Stimulated activated CD8-positive, alpha-beta memory T cell treated with anti-CD3 and anti-CD28 coated beads, Interleukin-7, amount 100 ng/mL, for 1 hour (primary cell): Measurements from ENCODE around the gene RLF.
"Not testable (repeated sequence)": the region's sequence is repeated elsewhere in the genome, so short reads cannot be mapped to it uniquely, and the experiment has no call there.

Experiments used
- DNase-seq, 2 donors: peaks; one replicate each; pipeline ENCODE4 v3.0.0-alpha.2; 2020; ENCODE audit warnings: low read depth in 2 of 2

The RLF gene

DNA sequence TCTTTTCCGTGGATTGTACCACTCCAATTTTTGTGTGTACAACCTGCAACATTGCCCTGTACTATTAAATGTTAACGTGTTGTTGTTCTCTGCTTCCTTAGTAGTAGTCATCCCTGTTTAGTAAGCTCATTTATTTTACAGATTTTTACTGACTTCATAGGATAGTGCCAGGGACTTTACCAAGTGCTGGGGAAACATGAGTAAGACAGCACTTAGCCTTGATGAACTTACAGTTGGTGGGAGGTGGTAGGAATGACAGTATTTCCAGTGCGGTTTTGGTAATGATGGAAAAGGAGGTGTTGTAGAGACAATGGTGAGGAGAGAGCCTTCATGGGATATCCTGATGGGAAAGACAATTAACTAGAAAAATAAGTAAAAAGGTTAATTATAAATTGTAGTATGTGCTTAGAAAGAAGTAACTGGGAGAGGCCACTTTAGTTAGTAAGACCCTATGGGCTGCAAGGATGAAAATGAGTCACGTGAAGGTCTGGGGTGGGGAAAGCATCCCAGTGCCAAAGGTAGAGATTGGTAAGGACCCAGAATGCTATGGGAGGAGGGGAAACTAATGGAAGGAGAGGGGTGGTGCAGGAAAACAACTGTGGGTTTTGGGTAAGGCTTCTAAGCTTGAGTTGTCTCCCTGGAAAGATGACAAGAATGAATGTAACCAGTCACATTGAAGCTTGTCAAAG is 1.7 kb downstream of the RLF start:
- DNase-seq: no peak

DNA sequence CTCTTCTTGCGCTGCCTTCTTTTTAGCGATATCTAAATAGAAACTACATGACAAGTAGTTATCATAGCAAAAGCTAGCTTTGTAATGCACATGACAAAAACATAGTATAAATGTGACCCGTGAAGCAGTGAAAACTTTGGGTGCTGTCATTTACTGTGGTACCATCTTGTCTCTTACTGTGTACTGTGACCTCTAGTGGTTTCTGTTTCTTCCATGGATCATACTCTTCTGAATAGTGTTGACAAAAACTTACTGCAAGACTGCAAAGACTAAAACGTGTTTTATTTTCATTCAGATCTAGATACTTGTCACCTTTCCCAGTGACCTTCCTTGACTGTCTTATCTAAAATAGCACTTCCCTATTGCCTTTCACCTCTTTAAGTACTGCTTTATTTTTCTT is 6.1 kb downstream of the RLF start:
- no peak for DNase-seq

DNA sequence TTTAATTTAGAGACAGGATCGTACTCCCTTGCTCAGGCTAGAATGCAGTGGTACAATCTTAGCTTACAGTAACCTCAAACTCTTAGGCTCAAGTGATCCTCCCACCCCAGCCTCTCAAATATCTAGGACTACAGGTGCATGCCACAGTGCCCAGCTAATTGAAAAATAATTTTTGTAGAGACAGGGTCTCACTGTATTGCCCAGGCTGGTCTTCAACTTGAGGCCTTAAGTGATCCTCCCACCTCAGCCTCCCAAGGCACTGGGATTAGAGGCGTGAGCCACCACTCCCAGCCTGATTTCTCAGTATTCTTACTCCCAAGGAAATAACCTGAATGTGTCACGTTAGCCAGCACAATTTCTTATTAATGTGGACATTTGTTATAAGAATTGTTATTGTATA is 9.8 kb downstream of the RLF start:
- DNase-seq: no peak

DNA sequence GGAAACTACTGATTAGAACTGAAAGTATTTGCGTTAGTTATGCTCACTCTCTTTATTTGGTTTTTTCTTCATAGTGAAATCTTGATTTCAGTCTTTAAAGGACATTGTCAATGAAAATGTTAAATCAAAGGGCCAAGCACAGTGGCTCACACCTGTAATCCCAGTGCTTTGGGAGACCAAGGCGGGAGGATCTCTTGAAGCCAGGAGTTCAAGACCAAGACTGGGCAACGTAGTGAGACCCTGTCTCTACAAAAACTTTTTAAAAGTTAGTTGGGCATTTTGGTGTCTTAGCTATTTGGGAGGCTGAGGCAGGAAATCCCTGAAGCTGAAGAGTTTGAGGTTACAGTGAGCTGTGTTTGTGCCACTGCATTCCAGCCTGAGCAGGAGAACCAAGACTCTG is 13.6 kb downstream of the RLF start:
- DNase-seq: no peak

DNA sequence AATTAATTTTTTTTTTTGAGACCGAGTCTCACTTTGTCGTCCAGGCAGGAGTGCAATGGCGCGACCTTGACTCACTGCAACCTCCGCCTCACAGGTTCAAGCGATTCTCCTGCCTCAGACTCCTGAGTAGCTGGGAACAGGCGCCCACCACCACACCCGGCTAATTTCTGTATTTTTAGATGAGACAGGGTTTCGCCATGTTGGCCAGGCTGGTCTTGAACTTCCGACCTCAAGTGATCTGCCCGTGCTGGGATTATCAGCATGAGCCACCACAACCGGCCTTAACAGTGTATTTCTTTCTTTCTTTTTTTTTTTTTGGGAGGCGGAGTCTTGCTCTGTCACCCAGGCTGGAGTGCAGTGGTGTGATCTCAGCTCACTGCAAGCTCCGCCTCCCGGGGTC is 15.8 kb downstream of the RLF start:
- DNase-seq: not testable (repeated sequence)

DNA sequence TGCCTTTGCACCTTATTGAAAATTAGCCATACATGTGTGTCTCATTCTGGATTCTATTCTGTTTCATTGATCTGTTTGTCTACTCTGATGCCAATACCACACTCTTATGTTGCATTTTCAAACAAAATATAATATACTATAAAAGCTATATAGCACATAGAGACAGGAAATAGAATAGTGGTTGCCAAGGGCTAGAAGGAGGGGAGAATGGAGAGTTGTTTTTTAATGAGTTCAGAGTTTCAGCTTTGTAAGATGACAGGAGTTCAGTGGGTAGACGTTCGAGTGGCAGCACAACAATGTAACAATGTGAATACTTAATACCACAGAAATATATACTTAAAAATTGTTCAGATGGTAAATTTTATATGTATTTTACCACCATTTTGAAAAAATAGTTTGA is 17.0 kb downstream of the RLF start:
- no peak for DNase-seq

DNA sequence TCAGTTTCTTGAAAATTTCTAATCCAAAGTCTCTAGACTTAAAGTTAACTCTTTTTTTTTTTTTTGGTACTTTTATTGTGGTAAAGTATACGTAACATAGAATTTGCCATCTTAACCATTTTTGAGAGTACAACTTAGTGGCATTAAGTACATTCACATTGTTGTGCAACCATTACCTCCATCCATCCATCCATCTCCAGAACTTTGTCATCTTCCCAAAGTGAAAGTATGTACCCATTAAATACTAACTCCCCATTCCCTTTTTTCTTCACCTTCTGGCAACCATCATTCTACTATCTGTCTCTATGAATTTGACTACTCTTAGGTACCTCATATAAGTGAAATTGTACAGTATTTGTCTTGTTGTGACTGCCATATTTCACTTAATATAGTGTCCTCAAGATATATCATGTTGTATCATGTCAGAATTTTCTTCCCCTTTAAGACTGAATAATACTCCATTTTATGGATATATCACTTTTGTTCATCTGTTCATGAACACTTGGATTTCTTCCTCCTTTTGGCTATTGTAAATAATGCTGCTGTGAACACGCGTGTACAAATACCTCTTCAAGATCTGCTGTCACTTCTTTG is 18.4 kb downstream of the RLF start:
- no peak for DNase-seq

DNA sequence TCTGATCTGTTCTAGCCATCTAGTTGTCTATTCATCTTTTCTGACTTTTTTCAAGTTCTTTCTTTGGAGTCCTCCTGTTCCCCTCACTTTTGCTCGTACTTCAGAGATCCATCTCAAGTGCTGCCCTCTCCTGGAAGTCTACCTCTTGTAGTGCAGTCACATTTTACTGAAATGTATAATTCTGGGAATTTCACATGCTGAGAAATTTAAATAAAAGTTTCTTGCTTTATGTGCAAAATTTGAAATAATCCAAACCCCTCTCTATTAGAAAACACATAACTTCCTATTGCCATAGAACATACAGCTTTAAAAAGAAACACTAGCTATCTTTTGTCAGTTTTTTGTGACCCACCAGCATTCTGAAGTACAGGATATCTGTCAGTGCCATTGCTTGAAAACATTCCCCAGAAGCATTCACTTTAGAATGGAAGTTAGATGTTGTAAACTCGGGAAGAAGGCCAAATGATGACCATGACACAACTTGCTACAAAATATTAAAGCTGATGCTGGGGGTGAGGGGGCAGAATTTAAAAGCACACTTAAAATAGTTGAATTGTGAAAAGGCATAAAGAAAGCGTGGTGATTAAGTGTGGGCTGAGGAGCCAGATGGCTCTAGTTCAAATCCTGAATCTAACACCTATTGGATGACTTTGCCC is 22.0 kb downstream of the RLF start:
- DNase-seq: no peak

DNA sequence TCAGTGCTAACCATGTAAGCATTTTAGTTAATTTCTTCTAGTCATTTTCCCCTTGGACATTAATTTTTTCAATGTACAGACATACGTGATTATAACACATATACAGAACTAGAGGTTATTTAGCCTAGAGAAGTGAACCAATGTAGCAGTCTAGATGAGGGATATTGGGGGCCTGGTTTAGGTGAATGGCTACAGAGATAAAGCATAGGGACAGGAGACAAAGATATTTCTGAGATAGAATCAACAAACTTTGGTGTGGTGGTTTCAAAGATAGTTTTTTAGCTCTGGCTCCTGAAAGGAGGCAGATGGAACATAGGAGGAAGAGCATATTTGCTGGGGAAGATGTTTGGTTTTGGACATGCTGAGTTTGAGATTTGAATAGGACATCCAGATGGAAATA is 23.0 kb downstream of the RLF start:
- DNase-seq: no peak

DNA sequence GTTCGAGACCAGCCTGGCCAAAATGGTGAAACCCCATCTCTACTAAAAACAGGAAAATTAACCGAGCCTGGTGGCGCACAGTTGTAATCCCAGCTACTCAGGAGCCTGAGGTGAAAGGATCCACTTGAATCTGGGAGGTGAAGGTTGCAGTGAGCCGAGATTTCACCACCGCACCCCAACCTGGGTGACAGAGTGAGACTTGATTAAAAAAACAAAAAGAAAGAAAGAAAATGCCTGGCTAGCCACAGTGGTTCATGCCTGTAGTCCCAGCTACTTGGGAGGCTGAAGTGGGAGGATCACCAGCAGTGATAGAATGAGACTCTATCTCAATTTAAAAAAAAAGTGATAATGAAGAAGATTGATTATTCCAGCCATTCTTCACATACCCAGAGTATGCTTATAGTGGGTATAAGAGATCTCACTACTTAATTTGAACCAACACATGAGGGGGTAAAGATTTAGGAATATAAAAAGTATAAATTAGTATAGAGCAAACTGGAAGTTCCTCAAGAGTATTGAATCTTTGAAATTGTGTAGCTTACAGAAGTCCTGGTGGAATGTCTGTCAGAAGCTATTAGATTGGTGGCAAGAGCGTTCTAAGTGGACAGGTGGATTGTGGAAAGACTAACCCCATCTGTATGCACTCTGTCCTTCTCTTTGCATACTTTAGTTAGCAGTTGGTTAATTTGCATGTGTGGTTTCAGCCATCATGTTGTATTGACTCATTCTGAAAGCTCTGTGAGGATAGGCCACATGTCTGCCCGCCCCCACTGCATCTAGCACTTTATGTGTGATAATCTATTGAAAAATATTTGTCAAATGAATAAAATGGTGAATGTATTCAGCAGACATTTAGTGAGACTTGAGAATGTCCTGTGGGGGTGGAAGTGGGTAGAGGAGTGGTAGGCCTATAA is 25.0 kb downstream of the RLF start:
- no peak for DNase-seq

DNA sequence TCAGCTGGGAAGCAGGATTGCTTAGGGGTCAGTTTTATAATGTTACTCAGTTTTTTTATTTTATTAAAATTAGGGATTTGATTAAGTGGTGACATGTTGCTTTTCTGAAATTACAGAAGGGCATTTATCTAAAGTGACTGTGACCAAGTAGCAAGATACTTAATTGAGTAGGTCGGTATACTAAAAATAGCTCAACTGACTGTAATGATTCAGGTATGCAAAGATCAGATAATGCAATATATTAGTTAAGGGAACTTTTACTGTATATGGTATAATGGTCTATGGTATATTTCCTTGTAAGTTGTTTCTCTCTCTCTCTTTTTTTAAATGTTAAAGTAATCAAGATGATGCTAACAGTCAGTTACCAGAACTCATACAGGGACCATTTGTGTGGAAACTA is 26.2 kb downstream of the RLF start:
- no peak for DNase-seq

DNA sequence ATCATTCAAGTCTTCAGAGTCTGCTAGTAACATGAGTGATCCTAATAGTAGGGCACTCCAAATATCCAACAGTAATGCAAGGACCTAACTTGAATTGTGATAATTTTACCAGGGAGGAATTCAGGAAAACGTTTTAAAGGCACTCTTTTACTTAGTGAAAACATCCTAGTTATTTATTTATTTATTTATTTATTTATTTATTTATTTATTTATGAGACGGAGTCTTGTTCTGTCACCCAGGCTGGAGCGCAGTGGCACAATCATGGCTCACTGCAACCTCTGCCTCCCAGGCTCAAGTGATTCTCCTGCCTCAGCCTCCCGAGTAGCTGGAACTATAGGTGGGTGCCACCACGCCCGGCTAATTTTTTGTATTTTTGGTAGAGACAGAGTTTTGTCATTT is 33.5 kb downstream of the RLF start:
- not testable (repeated sequence) for DNase-seq

DNA sequence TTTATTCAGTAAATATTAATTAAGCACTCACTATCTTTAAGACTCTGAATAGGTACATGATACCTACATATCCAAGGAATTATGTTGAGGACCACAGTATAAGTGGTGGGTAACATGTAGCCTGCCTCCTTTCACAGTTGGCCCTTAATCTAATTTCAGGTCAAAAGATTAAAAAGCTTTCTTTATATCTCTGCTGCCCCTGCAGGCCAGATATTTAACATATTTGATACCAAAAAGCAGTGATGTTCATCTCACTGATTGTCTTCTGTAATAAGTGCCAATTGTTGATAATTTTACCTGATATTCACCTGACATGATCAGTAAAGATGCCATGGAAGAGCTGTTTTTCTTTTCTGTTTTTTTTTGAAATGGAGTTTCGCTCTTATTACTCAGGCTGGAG is 36.5 kb downstream of the RLF start:
- DNase-seq: no peak

DNA sequence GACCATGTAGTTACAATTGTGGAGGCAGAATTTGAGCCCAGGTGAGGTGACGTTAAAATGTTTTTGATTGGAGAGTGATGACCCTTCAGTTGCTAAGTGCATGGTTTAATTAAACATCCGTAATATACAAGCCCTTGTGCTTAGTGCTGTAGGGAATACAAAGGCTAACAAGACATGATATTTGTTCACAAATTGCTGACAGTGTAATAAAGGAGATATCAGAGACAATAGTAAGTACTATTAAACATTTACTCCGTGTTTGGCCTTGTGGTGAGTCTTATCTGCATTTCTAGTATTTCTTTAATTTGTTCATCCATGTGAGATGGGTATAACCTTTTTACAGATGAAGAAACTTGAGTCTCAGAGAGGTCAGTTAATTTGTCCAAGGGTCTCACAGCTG is 37.9 kb downstream of the RLF start:
- no peak for DNase-seq

DNA sequence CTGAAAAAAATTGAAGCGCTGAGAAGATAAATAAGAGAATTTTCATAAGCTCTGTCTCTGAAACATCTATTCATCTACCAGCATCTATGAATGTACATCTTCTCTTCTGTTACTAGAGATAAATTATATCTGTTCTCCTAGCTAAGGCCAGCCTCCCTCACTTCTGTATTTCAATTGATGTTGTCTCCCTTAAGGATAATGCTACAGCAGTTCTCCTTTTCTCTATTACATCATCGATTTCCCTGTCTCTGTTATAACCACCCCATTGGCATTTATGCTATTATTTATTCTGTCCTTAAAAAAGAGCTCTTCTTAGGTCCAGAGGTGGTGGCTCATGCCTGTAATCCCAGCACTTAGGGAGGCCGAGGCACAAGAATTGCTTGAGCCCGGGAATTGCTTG is 43.7 kb downstream of the RLF start:
- no peak for DNase-seq

DNA sequence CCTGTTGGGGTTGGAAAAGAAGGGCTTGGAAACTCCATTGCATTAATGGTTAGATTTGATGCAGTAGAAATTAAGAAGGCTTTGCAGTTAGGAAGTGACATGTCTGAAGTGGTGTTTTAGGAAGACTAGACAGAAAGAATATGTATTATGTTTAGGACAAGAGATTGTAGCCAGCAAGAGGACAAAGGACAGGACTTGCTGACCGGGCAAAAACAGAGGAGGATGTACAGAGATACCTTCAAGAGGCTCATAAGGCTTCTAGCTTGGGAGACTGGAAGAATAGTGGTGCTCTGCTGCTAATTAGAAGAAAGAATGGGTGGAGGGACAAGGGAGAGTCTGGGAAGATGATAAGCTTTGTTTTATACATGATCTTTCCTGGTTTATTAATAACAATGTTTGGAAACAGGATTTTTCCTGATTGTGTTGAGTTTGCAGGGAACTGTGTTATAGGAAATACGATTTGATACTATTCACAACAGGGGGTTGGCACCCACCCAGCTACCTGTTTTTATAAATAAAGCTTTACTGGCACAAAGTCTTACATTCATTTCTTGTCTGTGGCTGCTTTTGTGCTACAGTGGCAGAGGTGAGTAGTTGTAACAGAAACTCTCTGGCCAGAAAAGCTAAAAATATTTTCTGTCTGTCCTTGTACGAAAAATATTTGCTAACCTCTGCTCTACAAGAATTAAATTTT is 49.5 kb downstream of the RLF start:
- DNase-seq: no peak

DNA sequence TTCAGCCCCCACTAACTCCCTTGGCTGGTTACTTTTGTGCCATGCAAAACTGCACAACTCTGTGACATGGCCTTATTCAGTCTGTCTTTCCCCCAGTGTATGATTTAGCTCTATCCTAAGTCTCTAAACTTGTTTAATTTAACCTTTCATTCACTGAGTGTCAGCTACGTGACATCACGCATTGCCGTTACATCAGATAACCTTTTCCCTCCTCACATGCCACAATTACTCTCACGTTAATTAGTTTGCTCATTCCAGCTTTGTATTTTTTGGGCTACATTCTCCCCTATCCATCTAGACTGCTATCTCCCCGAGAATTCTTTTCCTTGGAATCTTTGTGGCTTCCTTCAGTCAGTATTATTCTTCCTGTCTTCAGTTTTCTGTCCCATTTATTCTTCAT is 57.1 kb downstream of the RLF start:
- DNase-seq: no peak

DNA sequence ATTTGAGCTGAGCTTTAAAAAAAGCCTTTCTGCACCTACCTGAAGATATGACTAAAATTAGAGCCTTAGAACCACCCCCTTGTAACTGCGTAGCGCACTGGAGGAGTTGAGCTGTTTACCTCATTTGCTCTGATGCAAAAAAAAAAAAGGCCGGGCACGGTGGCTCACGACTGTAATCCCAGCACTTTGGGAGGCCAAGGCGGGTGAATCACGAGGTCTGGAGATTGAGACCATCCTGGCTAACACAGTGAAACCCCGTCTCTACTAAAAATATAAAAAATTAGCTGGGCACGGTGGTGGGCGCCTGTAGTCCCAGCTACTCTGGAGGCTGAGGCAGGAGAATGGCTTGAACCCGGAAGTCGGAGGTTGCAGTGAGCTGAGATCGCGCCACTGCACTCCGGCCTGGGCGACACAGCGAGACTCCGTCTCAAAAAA is 60.3 kb downstream of the RLF start:
- not testable (repeated sequence) for DNase-seq

DNA sequence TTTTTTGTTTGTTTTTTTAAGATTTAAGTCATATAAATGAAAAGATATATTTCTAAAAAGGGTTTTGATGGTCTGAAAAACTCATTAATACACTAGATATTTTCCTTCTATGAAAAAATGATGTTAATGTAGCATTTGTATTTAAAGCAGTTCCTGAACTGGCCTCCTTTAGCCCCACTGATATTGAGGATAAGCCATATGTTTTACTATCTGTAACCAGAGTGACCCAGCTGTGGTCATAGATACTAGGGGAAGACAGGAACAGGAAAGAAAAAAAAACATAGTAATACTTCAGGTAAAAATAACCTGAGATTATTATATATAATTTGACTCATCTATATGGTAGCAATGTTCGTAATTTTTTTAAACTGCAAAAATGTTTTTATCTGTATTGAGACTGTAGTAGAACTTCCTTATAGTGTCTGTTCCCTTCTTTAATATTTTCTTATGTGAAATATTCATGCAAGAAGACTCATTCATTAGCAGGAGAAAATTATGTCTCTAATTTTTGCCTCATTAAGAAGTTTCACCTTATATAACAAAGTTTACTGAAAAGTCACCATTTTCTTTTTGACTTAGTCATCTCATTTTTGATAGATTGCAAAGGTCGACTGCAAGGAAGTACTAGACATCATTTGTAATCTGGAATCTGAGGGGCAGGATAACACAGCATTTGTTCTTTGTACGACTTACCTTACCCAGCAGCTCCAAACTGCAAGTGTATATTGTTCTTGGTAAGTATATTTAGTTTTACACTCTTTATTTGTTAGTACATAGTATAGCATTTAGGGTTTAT is 61.0 kb downstream of the RLF start:
- DNase-seq: no peak

DNA sequence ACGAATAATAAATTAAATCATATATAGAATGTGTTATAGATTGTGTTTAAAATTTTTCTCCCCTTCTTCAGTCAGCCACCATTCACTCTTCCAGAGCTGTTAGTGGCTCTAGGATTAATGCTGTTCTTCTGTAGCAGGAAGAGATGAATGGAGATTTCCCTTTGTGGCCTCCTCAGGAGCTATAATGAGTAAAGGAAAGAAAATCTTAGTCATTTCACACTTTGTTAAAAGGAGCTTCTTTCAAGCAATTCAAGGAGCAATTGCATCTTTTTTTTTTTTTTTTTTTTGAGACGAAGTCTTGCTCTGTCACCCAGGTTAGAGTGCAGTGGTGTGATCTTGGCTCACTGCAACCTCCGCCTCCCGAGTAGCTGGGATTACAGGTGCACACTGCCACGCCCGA is 62.9 kb downstream of the RLF start:
- DNase-seq: no peak

DNA sequence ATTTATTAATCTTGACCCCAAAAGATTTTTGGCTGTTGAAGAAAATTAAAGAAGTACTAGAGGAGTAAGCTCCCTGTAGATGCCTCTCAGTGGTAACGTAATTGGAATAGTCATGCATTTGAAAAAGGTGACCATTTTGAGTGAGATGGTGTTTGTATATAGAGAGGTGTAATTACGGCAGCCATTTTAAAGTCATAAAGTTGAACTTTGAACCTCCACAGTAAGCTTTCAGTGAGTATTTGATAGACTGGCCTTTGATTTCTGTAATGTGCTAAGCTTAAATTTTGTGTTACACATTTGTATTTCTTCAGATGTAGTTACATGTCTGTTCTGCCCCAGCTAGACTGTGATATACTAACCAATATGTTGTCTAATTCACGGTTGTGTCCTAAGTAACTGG is 65.0 kb downstream of the RLF start:
- no peak for DNase-seq
